ENCODE results near the gene FAM13B. TPM values are rescaled to one million over a fixed set of nuclear protein-coding genes. Genes with fewer than 3 reads are reported as not detected.

FAM13B gene
- total RNA-seq, 1 donor: 59.7 TPM

GRCh38 chr5:138068742-138069600, 36.1 kb upstream of the FAM13B start:
- H3K4me1 ChIP-seq (ENCODE audit: insufficient read depth, low read length): no peaks in the 10 kb centered on the region
- H3K4me3 ChIP-seq (ENCODE audit: insufficient read depth, low read length): no peak overlapping the region
- no peaks in the 10 kb centered on the region for H3K36me3 ChIP-seq (ENCODE audit: insufficient read depth, low read length)
- H3K27me3 ChIP-seq (ENCODE audit: insufficient read depth, low read length): no peaks in the 10 kb centered on the region
- DNase-seq (ENCODE audit: insufficient read length, low spot score, missing footprints): peak; percentile 96
- no peaks in the 10 kb centered on the region for H3K79me2 ChIP-seq (ENCODE audit: insufficient read depth, low read length)
- peak overlapping the region; percentile 36 for H3K4me2 ChIP-seq (ENCODE audit: insufficient read depth, low read length)
- no peaks in the 10 kb centered on the region for H3K9me3 ChIP-seq (ENCODE audit: low read depth, low read length)
- no peak overlapping the region for H3K27ac ChIP-seq (ENCODE audit: low read depth, low read length)
- TF ChIP-seq CTCF (IDR thresholded peaks at IDR 0.05; ENCODE audit: extremely low read depth, low read depth, low read length): peak; percentile 94
- no peaks in the 10 kb centered on the region for H4K20me1 ChIP-seq (ENCODE audit: insufficient read depth, low read length)
- H2AFZ ChIP-seq (ENCODE audit: low read length): no peak overlapping the region

- no peak overlapping the region for H3K4me2 ChIP-seq (ENCODE audit: insufficient read depth, low read length)
Observed at GRCh38 chr5:138067945-138068344, 35.1 kb upstream of the FAM13B start.

GRCh38 chr5:138065102-138065501, 32.2 kb upstream of the FAM13B start:
- Histone ChIP-seq H3K4me1 (ENCODE audit: insufficient read depth, low read length) (no peaks in the 10 kb centered on the region), H3K36me3 (ENCODE audit: insufficient read depth, low read length) (no peaks in the 10 kb centered on the region), H3K4me2 (ENCODE audit: insufficient read depth, low read length) (no peak overlapping the region), H3K9me3 (ENCODE audit: low read depth, low read length) (no peaks in the 10 kb centered on the region), H3K27me3 (ENCODE audit: insufficient read depth, low read length) (no peaks in the 10 kb centered on the region), H3K4me3 (ENCODE audit: insufficient read depth, low read length) (no peak overlapping the region), H3K79me2 (ENCODE audit: insufficient read depth, low read length) (no peaks in the 10 kb centered on the region), H4K20me1 (ENCODE audit: insufficient read depth, low read length) (no peaks in the 10 kb centered on the region), H3K27ac (ENCODE audit: low read depth, low read length) (no peak overlapping the region), H2AFZ (ENCODE audit: low read length) (no peak overlapping the region)
- peak; percentile 25 for TF ChIP-seq CTCF (IDR thresholded peaks at IDR 0.05; ENCODE audit: extremely low read depth, low read depth, low read length)
- DNase-seq (ENCODE audit: insufficient read length, low spot score, missing footprints): no peak

More at GRCh38 chr5:138067945-138068344, 35.1 kb upstream of the FAM13B start:
- TF ChIP-seq CTCF (IDR thresholded peaks at IDR 0.05; ENCODE audit: extremely low read depth, low read depth, low read length): no peak
- H3K36me3 ChIP-seq (ENCODE audit: insufficient read depth, low read length): no peaks in the 10 kb centered on the region
- no peak overlapping the region for H3K27ac ChIP-seq (ENCODE audit: low read depth, low read length)
- no peaks in the 10 kb centered on the region for H3K4me1 ChIP-seq (ENCODE audit: insufficient read depth, low read length)
- no peak overlapping the region for H2AFZ ChIP-seq (ENCODE audit: low read length)
- DNase-seq (ENCODE audit: insufficient read length, low spot score, missing footprints): no peak
- H4K20me1 ChIP-seq (ENCODE audit: insufficient read depth, low read length): no peaks in the 10 kb centered on the region
- H3K9me3 ChIP-seq (ENCODE audit: low read depth, low read length): no peaks in the 10 kb centered on the region
- no peaks in the 10 kb centered on the region for H3K79me2 ChIP-seq (ENCODE audit: insufficient read depth, low read length)
- no peak overlapping the region for H3K4me3 ChIP-seq (ENCODE audit: insufficient read depth, low read length)
- no peaks in the 10 kb centered on the region for H3K27me3 ChIP-seq (ENCODE audit: insufficient read depth, low read length)

- TF ChIP-seq CTCF (IDR thresholded peaks at IDR 0.05; ENCODE audit: extremely low read depth, low read depth, low read length): no peak
- H3K4me3 ChIP-seq (ENCODE audit: insufficient read depth, low read length): no peak overlapping the region
Observed at GRCh38 chr5:138064526-138064925, 31.6 kb upstream of the FAM13B start.

More at GRCh38 chr5:138064526-138064925, 31.6 kb upstream of the FAM13B start:
- no peaks in the 10 kb centered on the region for H4K20me1 ChIP-seq (ENCODE audit: insufficient read depth, low read length)
- H2AFZ ChIP-seq (ENCODE audit: low read length): no peak overlapping the region
- DNase-seq (ENCODE audit: insufficient read length, low spot score, missing footprints): no peak
- H3K36me3 ChIP-seq (ENCODE audit: insufficient read depth, low read length): no peaks in the 10 kb centered on the region
- no peaks in the 10 kb centered on the region for H3K27me3 ChIP-seq (ENCODE audit: insufficient read depth, low read length)
- no peak overlapping the region for H3K4me2 ChIP-seq (ENCODE audit: insufficient read depth, low read length)
- no peaks in the 10 kb centered on the region for H3K9me3 ChIP-seq (ENCODE audit: low read depth, low read length)
- H3K4me1 ChIP-seq (ENCODE audit: insufficient read depth, low read length): no peaks in the 10 kb centered on the region
- no peak overlapping the region for H3K27ac ChIP-seq (ENCODE audit: low read depth, low read length)
- no peaks in the 10 kb centered on the region for H3K79me2 ChIP-seq (ENCODE audit: insufficient read depth, low read length)

Data from osteoblast (primary cell).